Type B pancreatic cell (in vitro differentiated cells): ENCODE measurements around the gene ZFAND4. TPM values are rescaled to one million over a fixed set of nuclear protein-coding genes. Genes with fewer than 3 reads are reported as not detected.

Experiments used
- DNase-seq: peaks from one replicate; pipeline ENCODE4 v3.0.0; 2021; ENCODE audit warnings: mixed read lengths; ENCODE audit not compliant: unreplicated experiment; ENCODE audit errors: extremely low spot score
- H3K27ac Mint-ChIP-seq: 2 replicates; pipeline ENCODE4 v1.8.0; 2021; ENCODE audit warnings: mild to moderate bottlenecking, mixed read lengths
- H3K27me3 Mint-ChIP-seq: 2 replicates; pipeline ENCODE4 v1.8.0; 2021; ENCODE audit warnings: mixed read lengths
- H3K36me3 Mint-ChIP-seq: 2 replicates; pipeline ENCODE4 v1.8.0; 2021; ENCODE audit warnings: mixed read lengths
- H3K4me1 Mint-ChIP-seq: one replicate; pipeline ENCODE4 v1.8.0; 2021; ENCODE audit warnings: mixed read lengths; ENCODE audit not compliant: unreplicated experiment
- H3K4me3 Mint-ChIP-seq: 2 replicates; pipeline ENCODE4 v1.8.0; 2021; ENCODE audit warnings: mild to moderate bottlenecking, mixed read lengths
- H3K9me3 Mint-ChIP-seq: 2 replicates; pipeline ENCODE4 v1.8.0; 2021; ENCODE audit warnings: mixed read lengths
- total RNA-seq: library from RNA; stranded (reverse); gene quantifications from 2 replicates; pipeline ENCODE4 v1.2.1, GENCODE V29; 2021; ENCODE audit warnings: low replicate concordance
- TF ChIP-seq, protein P1 (sequence below): fragments of 200-600 bp; sonication (generic); conservative IDR thresholded peaks from 2 replicates; pipeline ENCODE4 v1.5.0; 2021; ENCODE audit warnings: antibody characterized with exemption, mild to moderate bottlenecking

Gene ZFAND4
- total RNA-seq, 1 donor from 2014 or later, result 12.0 TPM

DNA sequence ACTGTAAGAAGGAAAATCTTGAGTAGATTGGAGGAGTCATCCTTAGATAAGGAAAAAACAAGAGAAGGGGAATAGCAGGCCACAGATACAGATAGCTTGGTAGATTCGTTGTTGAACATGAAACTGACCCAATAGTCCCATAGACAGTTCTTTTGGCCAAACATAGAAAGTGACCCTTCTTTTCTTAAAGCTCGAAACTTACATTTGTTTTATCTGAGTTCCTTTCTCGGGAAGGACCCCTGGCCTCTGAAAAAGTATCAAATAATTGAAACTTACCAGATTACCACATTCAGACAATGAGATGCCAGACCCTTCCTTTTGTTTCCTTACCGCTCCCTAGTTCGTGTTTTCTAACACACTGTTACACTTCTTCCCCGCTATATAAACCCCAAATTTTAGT lies 72.9 kb downstream of the ZFAND4 start:
- no peaks in the 10 kb centered on the region for H3K36me3 Mint-ChIP-seq
- no peaks in the 10 kb centered on the region for H3K9me3 Mint-ChIP-seq
- TF ChIP-seq, protein P1, sequence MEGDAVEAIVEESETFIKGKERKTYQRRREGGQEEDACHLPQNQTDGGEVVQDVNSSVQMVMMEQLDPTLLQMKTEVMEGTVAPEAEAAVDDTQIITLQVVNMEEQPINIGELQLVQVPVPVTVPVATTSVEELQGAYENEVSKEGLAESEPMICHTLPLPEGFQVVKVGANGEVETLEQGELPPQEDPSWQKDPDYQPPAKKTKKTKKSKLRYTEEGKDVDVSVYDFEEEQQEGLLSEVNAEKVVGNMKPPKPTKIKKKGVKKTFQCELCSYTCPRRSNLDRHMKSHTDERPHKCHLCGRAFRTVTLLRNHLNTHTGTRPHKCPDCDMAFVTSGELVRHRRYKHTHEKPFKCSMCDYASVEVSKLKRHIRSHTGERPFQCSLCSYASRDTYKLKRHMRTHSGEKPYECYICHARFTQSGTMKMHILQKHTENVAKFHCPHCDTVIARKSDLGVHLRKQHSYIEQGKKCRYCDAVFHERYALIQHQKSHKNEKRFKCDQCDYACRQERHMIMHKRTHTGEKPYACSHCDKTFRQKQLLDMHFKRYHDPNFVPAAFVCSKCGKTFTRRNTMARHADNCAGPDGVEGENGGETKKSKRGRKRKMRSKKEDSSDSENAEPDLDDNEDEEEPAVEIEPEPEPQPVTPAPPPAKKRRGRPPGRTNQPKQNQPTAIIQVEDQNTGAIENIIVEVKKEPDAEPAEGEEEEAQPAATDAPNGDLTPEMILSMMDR, result no peak
- no peak for DNase-seq
- H3K27me3 Mint-ChIP-seq, result peaks cover 5% of the 10 kb centered on the region
- H3K4me3 Mint-ChIP-seq, result no peak overlapping the region
- peaks cover 4% of the 10 kb centered on the region for H3K4me1 Mint-ChIP-seq
- no peak overlapping the region for H3K27ac Mint-ChIP-seq

DNA sequence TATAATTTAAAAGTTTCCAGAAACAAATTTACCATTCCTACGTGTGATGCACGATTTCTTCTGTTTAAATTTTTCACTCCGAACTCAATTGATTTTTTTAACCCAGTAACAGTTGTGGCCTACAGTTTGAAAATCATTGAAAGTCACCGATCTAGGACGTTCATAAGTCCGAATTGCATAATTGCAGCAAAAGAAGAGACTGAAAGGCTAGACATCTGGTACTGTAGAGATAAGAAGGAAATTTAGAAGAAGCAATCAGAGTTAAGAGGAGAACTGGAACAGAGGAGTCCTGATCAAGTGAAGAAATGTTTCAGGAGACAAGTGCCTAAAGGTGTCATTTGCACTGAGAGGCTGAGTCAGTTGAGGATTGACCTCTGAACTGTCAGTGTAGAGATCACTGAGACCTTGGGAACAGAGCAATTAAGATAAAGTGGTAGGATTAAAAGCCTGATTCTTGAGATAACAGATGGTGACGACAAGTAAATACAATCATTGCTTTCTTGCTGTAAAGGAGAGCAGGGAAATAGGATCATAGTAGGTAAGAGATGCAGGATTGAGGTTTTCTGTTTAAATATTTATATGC lies 73.5 kb downstream of the ZFAND4 start:
- DNase-seq, result no peak
- Mint-ChIP-seq H3K4me1 (peaks cover 4% of the 10 kb centered on the region), H3K36me3 (no peaks in the 10 kb centered on the region), H3K27me3 (peaks cover 5% of the 10 kb centered on the region), H3K9me3 (no peaks in the 10 kb centered on the region), H3K27ac (no peak overlapping the region), H3K4me3 (no peak overlapping the region)
- TF ChIP-seq, protein P1, result no peak

DNA sequence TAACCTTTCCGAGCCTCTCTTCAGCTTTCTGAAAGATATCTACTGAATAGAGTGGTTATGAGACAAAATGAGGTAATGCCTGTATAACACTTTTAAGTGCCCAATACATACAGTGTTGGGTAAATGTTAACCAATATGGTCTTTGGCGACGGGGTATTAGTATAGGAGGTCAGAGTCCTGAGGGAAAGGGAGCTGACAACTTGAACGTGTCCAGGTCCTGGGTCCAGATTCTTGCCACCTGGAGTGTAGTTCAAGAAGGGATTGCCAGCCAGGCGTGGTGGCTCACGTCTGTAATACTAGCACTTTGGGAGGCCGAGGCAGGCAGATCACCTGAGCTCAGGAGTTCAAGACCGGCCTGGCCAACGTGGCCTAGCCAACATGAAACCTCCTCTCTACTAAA lies 76.0 kb downstream of the ZFAND4 start:
- peaks cover 5% of the 10 kb centered on the region for H3K27me3 Mint-ChIP-seq
- no peak for DNase-seq
- H3K36me3 Mint-ChIP-seq, result peaks cover 4% of the 10 kb centered on the region

DNA sequence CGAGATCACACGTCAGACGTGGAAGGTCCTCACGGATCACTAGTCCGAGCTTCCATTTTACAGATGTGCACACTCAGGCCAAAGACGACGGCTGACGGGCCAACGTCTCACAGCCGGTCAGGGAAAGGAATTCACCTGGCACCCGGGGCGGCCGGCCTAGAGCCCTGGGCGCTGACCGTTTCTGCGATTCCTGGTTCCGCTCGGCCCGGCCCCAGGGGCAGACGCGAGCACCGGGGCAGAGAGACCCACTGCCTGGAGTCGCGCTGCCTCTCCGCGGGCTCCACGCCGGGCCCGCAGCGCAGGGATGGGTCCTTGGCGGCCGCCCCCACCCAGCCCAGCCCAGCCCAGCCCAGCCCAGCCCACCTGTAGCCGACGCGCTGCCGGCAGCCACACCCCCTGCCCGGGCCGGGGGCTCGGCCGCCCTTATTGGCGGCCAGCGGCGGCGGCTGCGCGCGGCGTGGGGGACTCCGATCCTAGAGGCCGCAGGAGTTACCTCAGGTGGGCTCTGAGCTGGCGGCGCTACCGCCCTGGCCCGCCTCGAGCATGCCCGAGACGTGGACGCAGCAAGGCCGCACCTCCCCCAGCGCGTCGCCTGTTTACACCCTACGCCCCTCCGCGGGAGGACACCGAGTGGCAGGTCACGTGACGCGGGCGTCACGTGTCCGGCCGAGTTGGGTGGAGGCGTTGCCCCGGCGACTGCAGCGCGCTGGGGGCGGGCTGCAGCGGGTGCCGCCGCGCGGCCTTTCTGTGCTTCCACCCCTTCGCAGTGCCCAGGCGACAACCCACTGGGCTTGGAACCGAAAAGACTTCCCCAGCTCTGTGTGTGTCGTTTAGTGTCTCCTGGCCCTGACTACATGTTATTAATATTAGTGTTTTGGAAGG lies 78.1 kb downstream of the ZFAND4 start:
- Mint-ChIP-seq H3K4me1 (peaks cover 8% of the 10 kb centered on the region), H3K36me3 (peaks cover 15% of the 10 kb centered on the region), H3K27ac (peak overlapping the region; percentile 91), H3K4me3 (peak overlapping the region; percentile 94), H3K27me3 (peaks cover 5% of the 10 kb centered on the region), H3K9me3 (no peaks in the 10 kb centered on the region)
- TF ChIP-seq, protein P1, result no peak
- DNase-seq, result peak; percentile 94

More for the DNA sequence above, 76.0 kb downstream of the ZFAND4 start:
- Mint-ChIP-seq H3K4me1 (peaks cover 8% of the 10 kb centered on the region), H3K4me3 (no peak overlapping the region), H3K9me3 (no peaks in the 10 kb centered on the region), H3K27ac (no peak overlapping the region)
- TF ChIP-seq, protein P1, result no peak

DNA sequence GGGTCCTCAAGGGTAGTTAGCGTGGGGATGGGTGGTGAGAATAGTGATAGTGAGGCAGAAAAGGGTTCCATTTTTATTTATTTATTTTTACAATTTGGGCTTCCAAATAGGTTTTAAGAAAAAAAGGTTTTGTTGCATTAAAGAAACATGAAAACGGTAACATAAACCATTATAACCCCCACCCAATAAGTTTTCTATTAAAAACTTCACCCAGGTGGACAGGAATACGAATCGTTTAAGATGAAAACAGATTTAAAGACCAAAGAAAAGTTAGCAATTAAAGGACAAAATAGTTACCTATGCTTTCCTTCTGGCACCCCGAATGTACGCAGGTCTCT lies 78.7 kb downstream of the ZFAND4 start:
- no peak for DNase-seq
- H3K27me3 Mint-ChIP-seq, result peaks cover 5% of the 10 kb centered on the region
- peak overlapping the region; percentile 94 for H3K4me3 Mint-ChIP-seq
- TF ChIP-seq, protein P1, result no peak
- H3K27ac Mint-ChIP-seq, result peak overlapping the region; percentile 91
- H3K36me3 Mint-ChIP-seq, result peaks cover 19% of the 10 kb centered on the region
- peaks cover 8% of the 10 kb centered on the region for H3K4me1 Mint-ChIP-seq
- no peaks in the 10 kb centered on the region for H3K9me3 Mint-ChIP-seq
